ENCODE data around the gene KIF23.

Gene KIF23

GRCh38 chr15:69451951-69452691 lies 38.0 kb downstream of the KIF23 start:
- in situ Hi-C loops (cut with MboI; ENCODE audit: low sequenced_read_pairs, unreplicated experiment): no loop called here
- no peak for DNase-seq (ENCODE audit: low spot score)

GRCh38 chr15:69452692-69453521 lies 38.8 kb downstream of the KIF23 start, which contains the start of gene RPLP1:
TSS of gene RPLP1 (plus strand) at chr15:69452818. CDS start at chr15:69452949, 131 bp downstream.
- no peak for TF ChIP-seq CTCF (IDR thresholded peaks at IDR 0.05; ENCODE audit: borderline replicate concordance, control extremely low read depth, extremely low read depth, insufficient read depth, missing control alignments)
- DNase-seq (ENCODE audit: low spot score): peak; percentile 94
- in situ Hi-C loops (cut with MboI; ENCODE audit: low sequenced_read_pairs, unreplicated experiment): no loop called here

More at GRCh38 chr15:69451951-69452691, 38.0 kb downstream of the KIF23 start:
- no peak for TF ChIP-seq CTCF (IDR thresholded peaks at IDR 0.05; ENCODE audit: borderline replicate concordance, control extremely low read depth, extremely low read depth, insufficient read depth, missing control alignments)

GRCh38 chr15:69454953-69455352 lies 40.8 kb downstream of the KIF23 start:
- in situ Hi-C loops (cut with MboI; ENCODE audit: low sequenced_read_pairs, unreplicated experiment): no loop called here
- DNase-seq (ENCODE audit: low spot score): no peak
- no peak for TF ChIP-seq CTCF (IDR thresholded peaks at IDR 0.05; ENCODE audit: borderline replicate concordance, control extremely low read depth, extremely low read depth, insufficient read depth, missing control alignments)

- DNase-seq (ENCODE audit: low spot score): no peak
- in situ Hi-C loops (cut with MboI; ENCODE audit: low sequenced_read_pairs, unreplicated experiment): no loop called here
These were observed 42.3 kb downstream of the KIF23 start for GRCh38 chr15:69456208-69457166.

GRCh38 chr15:69457304-69458280 lies 43.4 kb downstream of the KIF23 start:
- in situ Hi-C loops (cut with MboI; ENCODE audit: low sequenced_read_pairs, unreplicated experiment): no loop called here
- no peak for DNase-seq (ENCODE audit: low spot score)
- no peak for TF ChIP-seq CTCF (IDR thresholded peaks at IDR 0.05; ENCODE audit: borderline replicate concordance, control extremely low read depth, extremely low read depth, insufficient read depth, missing control alignments)

More at GRCh38 chr15:69456208-69457166, 42.3 kb downstream of the KIF23 start:
- TF ChIP-seq CTCF (IDR thresholded peaks at IDR 0.05; ENCODE audit: borderline replicate concordance, control extremely low read depth, extremely low read depth, insufficient read depth, missing control alignments): no peak

Data from GM13976 (cell line).